GM19043 (cell line): ENCODE data around the gene ARHGAP23.
A peak's percentile ranks its signal among the peaks of the same experiment; 100 is the strongest.

Source experiments
- ATAC-seq: cut with Tn5 transposase; IDR thresholded peaks from one replicate; pipeline ENCODE4 v1.9.1; 2021; ENCODE audit warnings: low read depth; ENCODE audit not compliant: unreplicated experiment

Gene ARHGAP23

DNA sequence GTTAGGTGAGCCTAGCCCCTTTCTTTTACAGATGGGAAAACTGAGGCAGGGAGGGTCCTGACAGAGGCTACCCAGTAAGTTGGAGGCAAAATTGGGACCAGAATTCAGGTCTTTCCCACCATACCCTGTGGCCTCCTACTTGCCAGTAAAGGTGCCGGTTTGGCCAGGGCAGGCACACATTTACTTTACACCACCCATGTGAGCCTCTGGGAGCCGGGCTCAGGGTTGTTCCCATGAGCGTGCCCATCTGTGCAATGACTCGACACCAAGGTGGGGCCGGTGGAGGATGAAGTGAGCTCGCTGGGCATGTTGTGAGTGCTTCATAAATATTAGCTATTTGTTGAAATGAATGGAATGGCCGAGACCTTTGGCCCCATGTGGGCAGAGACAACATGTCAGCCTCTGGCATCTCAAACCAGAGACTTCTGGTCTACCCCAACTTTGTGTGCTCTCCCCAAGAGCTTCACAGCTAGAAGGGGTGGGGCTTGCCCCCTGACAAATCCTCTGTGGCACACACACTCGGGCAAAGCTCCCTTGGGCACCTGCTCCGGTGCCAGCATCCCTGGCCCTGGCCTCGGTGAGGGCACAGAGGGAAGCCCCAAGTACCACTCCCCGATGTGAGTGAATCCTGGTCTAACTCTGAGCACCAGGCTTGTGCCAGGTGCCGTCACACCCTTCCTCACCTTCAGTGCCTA, 117.4 kb downstream of the ARHGAP23 start:
- ATAC-seq = no peak

DNA sequence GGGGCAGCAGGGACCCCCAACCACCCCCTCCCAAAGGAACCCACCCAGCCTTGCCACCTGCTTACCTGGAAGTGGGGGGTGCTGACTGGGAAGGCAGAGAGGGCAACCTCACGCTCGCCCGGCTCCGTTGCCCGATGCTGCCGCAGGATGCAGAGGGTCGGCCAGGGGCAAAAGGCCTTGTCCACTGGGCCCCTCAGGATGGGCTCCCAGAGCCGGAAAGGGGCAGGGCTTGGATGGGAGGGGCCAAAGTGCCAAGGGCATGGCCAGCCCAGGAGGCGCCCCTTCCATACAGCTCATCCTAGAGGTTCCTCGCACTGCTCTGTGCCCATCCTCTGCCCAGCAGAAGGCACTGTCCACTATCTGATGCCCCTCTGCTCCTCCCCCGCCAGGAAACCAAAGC, 118.1 kb downstream of the ARHGAP23 start:
- ATAC-seq = no peak

DNA sequence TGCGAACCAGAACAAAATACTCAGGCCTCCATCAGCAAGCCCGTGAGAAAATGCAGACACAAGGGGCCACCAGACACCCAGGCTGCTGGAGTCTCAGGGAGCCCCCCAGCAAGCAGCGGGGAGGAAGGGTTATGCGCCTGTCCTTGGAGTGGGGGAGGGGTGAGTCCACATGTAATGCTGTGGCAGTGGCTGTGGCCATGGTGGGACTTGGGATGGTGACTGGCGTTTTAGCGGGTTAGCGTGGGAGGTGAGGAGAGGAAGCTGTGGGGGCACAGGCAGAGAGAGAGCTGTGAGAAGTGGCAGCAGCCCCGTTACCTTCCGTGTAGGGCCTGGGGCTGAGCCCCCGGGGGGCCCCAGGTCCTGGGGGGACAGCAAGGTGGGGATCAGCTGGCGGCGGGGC, 119.2 kb downstream of the ARHGAP23 start:
- no peak for ATAC-seq

DNA sequence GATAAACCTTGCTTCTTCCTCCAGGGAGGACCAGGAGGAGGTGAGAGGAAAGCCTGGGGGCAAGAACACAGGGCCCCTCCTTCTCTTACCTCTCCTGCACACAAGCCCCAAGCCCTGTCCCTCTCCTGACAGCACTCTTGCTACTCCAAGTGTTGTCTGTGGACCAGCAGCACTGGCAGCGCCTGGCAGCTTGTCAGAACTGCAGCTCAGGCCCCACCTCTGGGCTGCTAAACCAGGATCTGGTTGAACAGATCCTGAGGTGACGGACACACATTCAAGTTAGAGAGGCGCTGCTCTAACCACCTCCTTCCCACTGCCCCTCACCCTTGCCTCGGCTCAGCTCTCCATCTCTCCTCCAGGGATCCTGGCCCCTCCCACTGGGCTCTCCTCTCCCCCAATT, 121.0 kb downstream of the ARHGAP23 start:
- no peak for ATAC-seq

DNA sequence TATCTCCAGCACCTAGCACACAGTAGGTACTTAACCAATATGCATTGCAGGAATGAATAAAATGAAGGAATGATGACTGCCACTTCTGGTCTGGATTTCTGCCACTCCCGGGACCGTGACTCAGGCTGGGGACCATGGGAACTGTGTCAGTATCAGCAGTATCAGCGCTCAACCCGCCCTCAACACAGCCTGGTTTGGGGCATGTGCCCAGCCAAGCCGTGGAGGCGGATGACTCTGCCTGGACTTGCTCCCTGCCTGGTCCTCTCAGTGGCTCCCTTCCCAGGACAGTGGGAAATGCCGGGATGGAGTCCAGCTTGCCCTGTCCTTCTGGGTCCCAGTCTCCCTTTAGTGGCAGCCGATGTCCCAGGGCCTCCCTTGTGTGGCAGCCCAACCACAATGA, 122.4 kb downstream of the ARHGAP23 start:
- no peak for ATAC-seq

DNA sequence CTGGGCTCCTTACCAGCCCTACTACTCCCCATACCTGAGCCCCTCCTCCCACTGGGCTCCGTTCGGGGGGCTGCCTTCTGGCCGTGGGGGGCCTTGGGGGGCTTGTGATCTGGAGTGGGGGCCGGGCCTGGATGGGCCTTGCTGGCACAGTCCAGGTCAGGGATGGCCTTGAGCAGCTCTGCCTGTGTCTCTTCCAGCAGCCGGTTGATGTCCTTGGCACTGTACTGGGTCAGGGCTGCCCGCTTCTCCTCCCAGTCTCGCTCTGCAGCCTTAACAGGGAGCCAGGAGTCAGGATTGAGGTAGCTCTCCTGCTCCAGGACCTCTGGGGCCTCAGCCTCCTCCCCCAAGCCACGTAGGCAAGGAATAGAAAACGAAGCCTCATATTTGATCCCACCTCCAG, 122.9 kb downstream of the ARHGAP23 start:
- no peak for ATAC-seq

DNA sequence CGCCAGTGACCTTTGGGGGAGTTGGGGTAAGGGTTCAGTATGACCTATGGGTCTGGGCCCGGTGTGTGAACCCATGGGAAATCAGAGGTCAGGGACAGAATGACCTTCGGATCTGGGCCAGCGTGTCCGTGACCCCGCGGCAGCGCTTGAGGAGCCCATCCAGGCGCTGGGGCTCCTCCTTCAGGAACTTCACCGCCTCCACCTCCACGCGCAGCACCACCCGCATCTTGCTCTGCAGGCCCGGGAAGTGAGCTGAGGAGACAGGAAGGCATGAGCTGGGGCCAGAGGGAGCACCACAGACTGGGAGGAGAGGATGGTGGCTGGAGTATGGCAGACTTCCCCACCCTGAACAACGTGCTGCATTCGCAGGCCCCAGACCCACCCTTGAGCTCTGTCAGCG, 124.1 kb downstream of the ARHGAP23 start:
- ATAC-seq = no peak

DNA sequence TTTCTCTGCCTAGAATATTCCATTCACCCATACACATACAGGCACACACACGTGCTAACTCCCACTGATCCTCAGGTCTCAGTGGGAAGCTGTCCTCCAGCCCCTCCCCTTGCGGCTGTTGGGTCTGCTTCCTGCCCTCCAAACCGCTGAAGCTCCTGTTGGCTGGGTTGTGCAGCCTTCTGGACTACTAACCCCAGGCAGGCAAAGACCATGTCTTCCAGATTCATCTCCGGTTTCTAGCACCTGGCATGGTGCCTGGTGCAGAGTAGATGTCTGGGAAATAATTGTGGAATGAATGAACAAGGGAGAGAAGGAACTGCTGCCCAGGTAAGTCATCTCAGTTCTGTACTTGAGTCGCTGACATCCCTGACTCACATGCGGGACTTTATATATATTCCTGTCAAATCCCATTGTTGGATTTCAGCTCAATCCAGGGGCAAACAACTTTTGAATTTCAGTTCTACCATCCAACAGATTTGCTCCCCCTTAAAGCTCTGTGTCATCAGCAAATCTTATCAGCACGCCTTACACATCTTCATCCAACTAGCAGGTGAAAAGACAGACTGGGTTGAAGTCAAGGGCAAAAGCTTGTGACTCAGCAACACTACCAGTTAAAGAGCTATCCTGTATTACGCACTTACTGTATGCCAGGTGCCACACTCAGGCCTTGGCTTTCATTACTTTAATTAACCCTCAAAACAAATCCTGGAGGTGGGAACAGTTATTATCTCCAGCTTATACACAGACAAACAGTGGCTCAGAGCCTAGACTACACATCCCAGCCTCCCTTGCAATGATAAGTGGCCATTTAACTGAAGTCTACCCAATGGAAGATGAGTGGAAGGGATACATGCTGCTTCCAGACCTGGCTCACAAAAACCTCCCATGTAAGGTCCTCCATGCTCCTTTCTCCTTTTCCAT, 126.4 kb downstream of the ARHGAP23 start:
- ATAC-seq = no peak

DNA sequence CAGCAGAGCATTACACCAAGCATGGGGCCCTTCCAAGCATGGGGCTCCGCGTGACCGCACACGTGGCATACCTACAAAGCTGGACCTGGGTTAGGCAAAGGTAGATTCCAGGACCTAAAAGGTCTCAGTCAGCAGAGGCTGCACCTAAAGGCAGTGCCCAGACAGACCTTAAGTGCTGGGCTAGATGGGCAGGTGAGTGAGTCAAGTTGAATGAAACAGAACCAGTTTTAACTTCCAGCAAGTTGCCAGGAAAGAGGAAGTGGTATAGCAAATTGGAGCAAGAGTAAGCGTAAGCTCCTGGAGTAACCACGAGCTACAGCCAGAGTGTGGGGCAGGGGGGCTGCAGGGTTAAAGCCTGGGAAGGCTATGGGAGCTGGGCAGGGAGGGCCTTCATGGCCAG, 128.0 kb downstream of the ARHGAP23 start:
- ATAC-seq = no peak

DNA sequence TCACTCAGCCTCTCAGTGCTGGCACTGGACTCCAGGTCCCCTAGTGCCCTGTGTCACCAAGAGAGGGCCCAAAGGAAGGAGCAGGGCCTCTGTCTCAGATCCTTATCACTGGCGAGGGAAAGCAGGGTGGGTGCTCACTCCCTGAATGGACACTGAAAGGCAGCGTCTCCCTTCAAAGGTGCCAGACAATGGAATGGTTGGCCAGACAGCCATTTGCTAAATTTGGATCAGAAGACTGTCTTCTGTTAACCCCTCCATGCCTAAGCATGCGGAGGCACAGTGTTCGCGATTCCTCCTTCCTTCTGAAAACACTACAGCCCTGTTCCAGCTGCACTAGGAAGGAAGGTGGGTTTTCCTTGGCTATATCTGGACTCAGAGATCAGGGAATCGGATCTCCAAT, 129.1 kb downstream of the ARHGAP23 start:
- no peak for ATAC-seq

DNA sequence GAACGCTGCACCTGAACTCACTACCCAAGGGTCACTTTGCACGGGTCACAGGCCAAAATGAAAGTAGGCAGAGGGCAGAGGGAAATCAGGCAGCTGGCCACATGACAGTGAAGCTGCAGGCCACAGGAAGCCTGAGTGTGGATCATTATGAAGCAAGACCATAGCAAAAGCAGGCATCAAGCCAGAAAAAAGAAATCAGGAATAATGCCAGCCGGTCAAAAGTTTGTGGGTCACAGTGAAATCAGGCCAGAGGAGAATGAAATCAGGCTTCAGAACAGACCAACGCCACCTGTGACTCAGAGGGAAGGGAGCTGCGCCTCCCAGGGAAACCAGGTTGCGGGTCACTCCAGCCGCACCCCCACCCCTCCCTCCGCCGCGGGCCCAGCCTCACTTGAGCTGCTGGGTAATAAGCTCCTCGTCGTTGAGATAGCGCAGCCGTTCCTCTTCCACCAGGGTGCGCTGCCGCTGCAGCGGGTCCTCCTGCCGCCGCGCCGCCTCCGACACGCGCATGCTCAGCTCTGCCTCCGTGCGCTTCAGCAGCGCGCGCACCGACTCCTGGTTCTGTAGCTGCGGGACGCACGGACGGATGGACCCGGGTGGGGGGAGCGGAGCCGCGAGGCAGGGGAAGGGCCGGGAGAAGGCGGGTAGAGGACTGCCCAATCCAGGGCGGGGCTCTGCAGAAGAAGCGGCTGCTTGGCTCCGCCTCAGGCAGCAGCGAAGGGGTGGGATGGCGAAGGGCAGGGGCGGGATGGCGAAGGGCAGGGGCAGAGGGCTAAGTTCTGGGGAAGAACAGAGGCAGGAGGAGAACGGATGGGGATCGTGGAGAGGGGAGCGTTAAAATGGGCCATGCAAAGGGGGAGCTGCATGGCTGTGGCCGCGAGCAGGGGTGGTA, 129.8 kb downstream of the ARHGAP23 start:
- ATAC-seq = peak; percentile 64

DNA sequence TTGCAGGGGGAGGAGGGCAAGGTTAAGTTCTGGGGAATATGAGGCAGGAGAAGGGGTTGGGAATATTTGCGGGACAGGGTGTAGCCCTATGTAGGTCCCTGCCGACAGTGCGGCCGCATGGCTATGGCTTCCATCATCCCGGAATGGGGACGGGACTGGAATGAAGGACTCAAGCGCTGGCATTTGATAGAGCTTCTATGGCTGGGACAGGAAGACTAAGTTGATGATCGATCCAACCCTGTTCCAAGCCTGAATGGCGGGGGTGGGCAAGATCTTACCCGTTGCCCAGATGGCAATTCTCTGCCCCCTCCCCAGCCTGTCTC, 130.4 kb downstream of the ARHGAP23 start:
- no peak for ATAC-seq

DNA sequence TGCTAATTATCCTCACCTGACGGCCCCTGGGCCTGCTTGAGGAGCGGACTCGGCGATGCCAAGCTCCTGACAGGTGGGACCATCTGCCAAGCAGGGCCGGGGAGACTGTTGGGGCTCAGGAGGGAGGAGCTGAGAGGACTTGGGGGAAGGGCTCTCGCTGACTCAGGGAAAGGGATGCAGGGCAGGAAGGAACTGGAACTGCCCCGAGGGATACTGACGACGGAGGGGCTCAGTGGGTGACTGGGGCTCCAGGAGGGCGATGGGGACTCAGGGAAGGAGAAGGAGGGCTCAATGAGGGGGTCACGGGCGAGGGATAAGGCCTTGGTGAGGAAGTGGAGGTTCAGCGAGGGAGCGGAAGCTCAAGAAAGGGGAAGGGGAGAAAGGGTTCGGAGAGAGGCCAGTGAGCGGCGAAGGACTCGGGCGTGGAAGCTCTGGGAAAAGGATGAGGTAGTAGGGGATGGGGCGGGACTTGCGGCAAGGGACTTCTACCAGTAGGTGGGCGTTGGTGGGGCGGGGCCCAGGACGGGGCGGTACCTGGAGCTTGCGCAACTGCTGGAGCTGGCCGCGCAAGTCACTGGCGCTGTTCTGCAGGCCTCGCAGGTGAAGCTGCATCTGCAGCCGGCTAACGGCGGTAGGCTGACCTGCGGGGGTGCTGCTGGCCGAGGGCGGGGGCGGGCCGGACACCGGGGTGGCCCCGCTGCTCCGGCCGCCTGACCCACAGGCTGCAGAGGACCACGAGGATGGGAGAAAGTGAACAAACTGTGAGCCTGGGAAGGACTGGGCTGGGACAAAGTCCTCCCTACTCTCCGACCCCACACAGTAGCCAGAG, 131.0 kb downstream of the ARHGAP23 start:
- peak; percentile 48 for ATAC-seq

DNA sequence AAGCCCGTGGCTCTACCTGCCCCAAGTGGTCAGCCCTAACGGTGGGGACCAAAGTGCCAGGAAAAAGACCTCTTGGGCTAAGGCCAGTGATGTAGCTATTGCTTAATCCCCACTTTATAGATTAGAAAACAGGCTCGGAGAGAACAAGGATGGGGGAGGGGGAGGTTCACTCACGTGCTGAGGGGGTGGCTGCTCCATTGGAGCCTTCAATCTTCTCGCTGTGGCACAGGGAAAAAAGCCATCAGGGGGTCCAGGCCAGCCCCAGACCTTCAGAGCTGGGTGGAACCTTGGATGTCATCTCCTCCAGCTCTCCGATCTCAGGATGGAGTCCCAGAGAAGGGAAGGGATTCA, 131.6 kb downstream of the ARHGAP23 start:
- ATAC-seq = no peak

DNA sequence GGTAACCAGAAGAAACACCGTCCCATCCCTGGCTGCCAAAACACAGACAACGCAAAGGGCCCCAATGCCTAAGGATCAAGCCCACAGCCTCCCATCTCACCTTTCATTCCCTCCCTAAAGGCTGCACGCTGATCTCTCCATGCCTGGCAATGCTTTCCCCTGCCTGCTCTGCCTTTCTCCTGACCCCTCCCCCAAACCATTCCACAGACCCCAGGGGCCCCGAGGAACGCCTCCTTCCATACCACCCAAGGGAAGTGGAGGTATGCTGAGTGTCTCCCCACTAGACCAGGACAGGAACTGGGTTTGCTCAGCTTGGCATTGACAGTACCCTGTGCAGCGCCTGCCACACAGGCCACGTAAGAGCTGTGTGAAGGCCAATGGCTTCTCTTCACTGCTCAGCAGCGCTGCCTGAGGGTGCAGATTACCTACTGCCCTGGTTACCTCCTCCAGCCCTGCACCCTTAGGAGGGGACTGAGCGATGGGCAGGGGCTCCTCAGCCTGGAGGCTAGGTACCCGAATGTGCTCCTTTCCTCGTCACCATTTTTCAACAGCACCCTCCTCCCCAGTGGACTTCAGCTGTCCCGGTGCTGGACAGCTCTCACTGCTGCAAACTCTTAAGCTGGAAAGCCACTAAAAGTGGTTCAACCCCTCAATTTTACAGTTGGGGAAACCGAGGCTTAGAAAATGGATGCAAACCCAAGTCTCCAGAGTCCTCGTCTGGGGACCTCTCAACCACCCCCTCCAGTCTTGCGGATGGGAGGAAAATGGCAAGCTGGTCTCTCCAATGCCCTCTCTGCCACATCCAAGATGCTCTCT, 132.4 kb downstream of the ARHGAP23 start:
- ATAC-seq = no peak

DNA sequence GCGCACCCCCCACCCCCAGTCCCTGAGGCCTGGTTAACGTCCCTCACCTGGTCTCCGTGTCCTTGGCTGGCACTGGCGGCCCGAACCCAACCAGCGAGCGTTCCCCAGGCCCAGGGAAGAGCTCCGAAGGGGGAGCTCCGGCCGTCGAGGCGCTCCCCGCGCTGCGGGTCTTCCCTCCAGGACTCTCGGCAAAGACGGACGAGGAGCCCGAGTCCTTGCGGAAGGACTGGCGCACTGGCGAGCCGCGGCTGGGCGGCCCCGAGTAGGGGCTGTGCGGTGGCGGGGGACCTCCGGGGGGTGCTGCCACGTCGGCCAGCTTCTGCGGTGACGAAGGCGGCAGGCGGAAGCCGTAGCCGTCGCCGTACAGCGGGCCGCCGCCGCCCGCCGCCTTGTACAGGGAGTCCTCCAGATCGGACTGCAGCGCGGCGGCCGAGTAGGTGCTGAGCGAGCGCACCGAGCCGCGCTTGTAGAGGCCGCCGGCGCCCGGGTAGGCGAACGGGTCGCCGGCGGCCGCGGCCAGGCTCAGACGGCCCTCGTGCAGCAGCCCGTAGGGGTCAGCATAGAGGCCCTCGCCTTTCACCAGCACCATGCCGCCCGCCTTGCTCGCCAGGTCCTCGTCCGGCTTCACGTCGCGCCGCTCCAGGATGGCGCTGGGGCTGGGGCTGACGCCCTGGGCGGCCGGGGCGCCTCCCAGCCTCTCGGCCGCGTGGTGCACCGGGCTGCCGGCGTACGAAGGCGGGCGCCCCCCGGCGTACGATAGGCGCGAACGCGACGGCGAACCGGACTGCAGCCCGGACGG, 133.4 kb downstream of the ARHGAP23 start:
- no peak for ATAC-seq
